Testis (tissue), 2 donors: Measurements from ENCODE around the gene WDFY2.

Experiments
- POLR2A ChIP-seq: fragments of 450-650 bp; IDR thresholded peaks from one replicate; pipeline ENCODE4 v1.6.1; 2017; ENCODE audit warnings: antibody characterized with exemption, mild to moderate bottlenecking, moderate library complexity
- TF ChIP-seq, protein P1 (sequence below), 3 experiments: fragments of 450-650 bp in 2 of 3; fragments of 200-600 bp in 1 of 3; sonication (generic) in 1 of 3; IDR thresholded peaks; one replicate each; pipeline ENCODE4 v1.5.1; 2016 to 2019; ENCODE audit warnings: antibody characterized with exemption in 3 of 3, mild to moderate bottlenecking in 2 of 3, moderate library complexity in 1 of 3

DNA sequence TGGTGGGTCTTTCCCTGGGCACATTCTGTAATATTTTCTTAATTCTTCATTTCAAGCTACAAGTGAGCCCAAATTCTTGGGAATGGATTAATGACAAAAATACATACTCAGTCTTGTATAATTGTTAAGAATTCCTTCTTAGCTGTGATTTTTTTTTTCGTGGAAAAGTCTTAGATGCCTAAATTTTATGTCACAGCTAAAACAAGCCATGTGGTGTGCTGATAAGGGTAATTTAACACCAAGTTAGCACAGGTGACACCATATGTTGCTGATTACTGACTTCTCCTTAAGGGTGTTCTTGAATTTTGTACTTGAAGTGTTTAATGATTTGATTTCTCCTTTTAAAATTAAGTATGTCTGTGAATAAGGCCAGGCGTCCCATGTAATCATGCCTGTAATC, 29.3 kb downstream of the WDFY2 start:
- TF ChIP-seq, protein P1, sequence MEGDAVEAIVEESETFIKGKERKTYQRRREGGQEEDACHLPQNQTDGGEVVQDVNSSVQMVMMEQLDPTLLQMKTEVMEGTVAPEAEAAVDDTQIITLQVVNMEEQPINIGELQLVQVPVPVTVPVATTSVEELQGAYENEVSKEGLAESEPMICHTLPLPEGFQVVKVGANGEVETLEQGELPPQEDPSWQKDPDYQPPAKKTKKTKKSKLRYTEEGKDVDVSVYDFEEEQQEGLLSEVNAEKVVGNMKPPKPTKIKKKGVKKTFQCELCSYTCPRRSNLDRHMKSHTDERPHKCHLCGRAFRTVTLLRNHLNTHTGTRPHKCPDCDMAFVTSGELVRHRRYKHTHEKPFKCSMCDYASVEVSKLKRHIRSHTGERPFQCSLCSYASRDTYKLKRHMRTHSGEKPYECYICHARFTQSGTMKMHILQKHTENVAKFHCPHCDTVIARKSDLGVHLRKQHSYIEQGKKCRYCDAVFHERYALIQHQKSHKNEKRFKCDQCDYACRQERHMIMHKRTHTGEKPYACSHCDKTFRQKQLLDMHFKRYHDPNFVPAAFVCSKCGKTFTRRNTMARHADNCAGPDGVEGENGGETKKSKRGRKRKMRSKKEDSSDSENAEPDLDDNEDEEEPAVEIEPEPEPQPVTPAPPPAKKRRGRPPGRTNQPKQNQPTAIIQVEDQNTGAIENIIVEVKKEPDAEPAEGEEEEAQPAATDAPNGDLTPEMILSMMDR (IDR thresholded peaks at IDR 0.05): no peak
- TF ChIP-seq POLR2A: no peak
